HCT116 (cell line): ENCODE measurements around the gene RIOK2. TPM values are rescaled to one million over a fixed set of nuclear protein-coding genes. Genes with fewer than 3 reads are reported as not detected.

Experiments used
- ATAC-seq: fragments of 200-7000 bp; cut with Tn5 transposase; 2 replicates; pipeline ENCODE4 v1.9.1; 2020; ENCODE audit warnings: mild to moderate bottlenecking, moderate library complexity
- BruUV-seq: library from RNA; stranded (reverse); fragments of 400-500 nt; replicated peaks from 2 replicates; lab custom pipeline; 2021; lab: Mats Ljungman, UMichigan
- CTCF ChIA-PET: fragments of 300-600 bp; sonication (Branson Sonifier 250); formaldehyde crosslinking; loops from one replicate; lab custom pipeline; 2021; ENCODE audit warnings: antibody characterized with exemption; lab: Charles Lee
- POLR2A ChIA-PET: fragments of 300-600, 350-600 bp; sonication (Branson Sonifier 250); formaldehyde crosslinking; loops from one replicate; lab custom pipeline; 2021; ENCODE audit warnings: antibody characterized with exemption; lab: Charles Lee
- RAD21 ChIA-PET, 2 experiments: fragments of 300-600 bp; sonication (Branson Sonifier 250); formaldehyde crosslinking; loops; one replicate each; lab custom pipeline; 2023; ENCODE audit warnings: low total read pairs in 2 of 2; ENCODE audit not compliant: uncharacterized antibody in 2 of 2, unreplicated experiment in 2 of 2, low non-redundant PET in 1 of 2; lab: Charles Lee
- DNase-seq: peaks from one replicate; pipeline ENCODE4 v3.0.0-alpha.2; 2010; ENCODE audit warnings: low read depth, low spot score
- H2AFZ ChIP-seq: fragments of 200-600 bp; shearing (Covaris generic), sonication (generic); 2 replicates; pipeline ENCODE4 v1.6.1; 2017; ENCODE audit warnings: low read depth, mixed run types, mixed read lengths, antibody characterized with exemption, low read length; ENCODE audit not compliant: poor library complexity, severe bottlenecking
- H3K27ac ChIP-seq: 2 replicates; pipeline ENCODE4 v1.5.1; 2012; ENCODE audit warnings: low read depth, low read length
- H3K27me3 ChIP-seq: fragments of 200-600 bp; sonication (generic); 2 replicates; pipeline ENCODE4 v1.6.1; 2016; ENCODE audit warnings: mixed run types, low read length, mixed read lengths; ENCODE audit not compliant: insufficient read depth
- H3K36me3 ChIP-seq, 2 experiments: fragments of 200-500 bp in 1 of 2; fragments of 200-600 bp in 1 of 2; sonication (Bioruptor generic) in 1 of 2; sonication (generic) in 1 of 2; 2 replicates each; pipeline versions ENCODE4 v1.5.1 to v1.6.1; 2014 to 2016; ENCODE audit warnings: low read length in 2 of 2, inconsistent platforms in 1 of 2, mixed read lengths in 1 of 2, mixed run types in 1 of 2; ENCODE audit not compliant: insufficient read depth in 2 of 2, control insufficient read depth in 1 of 2
- H3K4me1 ChIP-seq, 2 experiments: fragments of 200-600 bp in 1 of 2; sonication (generic) in 1 of 2; 2 replicates each; pipeline versions ENCODE4 v1.5.1 to v1.6.1; 2012 to 2017; ENCODE audit warnings: low read length in 2 of 2, inconsistent platforms in 1 of 2, mild to moderate bottlenecking in 1 of 2, mixed read lengths in 1 of 2, mixed run types in 1 of 2, moderate library complexity in 1 of 2; ENCODE audit not compliant: insufficient read depth in 2 of 2, control insufficient read depth in 1 of 2
- H3K4me2 ChIP-seq: fragments of 200-600 bp; sonication (generic); 2 replicates; pipeline ENCODE4 v1.6.1; 2017; ENCODE audit warnings: mixed run types, low read length, mixed read lengths
- H3K4me3 ChIP-seq, 2 experiments: fragments of 200-600 bp in 1 of 2; sonication (generic) in 1 of 2; replicated peaks in 1 of 2; 2 replicates each; pipeline ENCODE4 v1.5.1; 2011 to 2016; ENCODE audit warnings: low read length in 2 of 2, control low read depth in 1 of 2, low read depth in 1 of 2, mild to moderate bottlenecking in 1 of 2, mixed read lengths in 1 of 2, mixed run types in 1 of 2
- H3K79me2 ChIP-seq: fragments of 200-600 bp; sonication (generic); 2 replicates; pipeline ENCODE4 v1.6.1; 2017; ENCODE audit warnings: mild to moderate bottlenecking, mixed run types, low read length, moderate library complexity, mixed read lengths; ENCODE audit not compliant: insufficient read depth
- H3K9ac ChIP-seq: fragments of 200-600 bp; sonication (generic); 2 replicates; pipeline ENCODE4 v1.6.1; 2016; ENCODE audit warnings: low read length, mixed read lengths
- H3K9me2 ChIP-seq: fragments of 200-600 bp; sonication (generic), shearing (Covaris generic); 2 replicates; pipeline ENCODE4 v1.6.1; 2017; ENCODE audit warnings: mixed run types, mild to moderate bottlenecking, moderate library complexity; ENCODE audit not compliant: insufficient read depth
- H3K9me3 ChIP-seq, 2 experiments: fragments of 200-500 bp in 1 of 2; fragments of 200-600 bp in 1 of 2; sonication (Bioruptor generic) in 1 of 2; sonication (generic) in 1 of 2; 2 replicates each; pipeline ENCODE4 v1.6.1; 2014 to 2017; ENCODE audit warnings: low read length in 2 of 2, mixed read lengths in 2 of 2, inconsistent platforms in 1 of 2, low read depth in 1 of 2, mild to moderate bottlenecking in 1 of 2, mixed run types in 1 of 2, moderate library complexity in 1 of 2; ENCODE audit not compliant: control insufficient read depth in 1 of 2, insufficient read depth in 1 of 2
- H4K20me1 ChIP-seq: fragments of 200-600 bp; sonication (generic), shearing (Covaris generic); 2 replicates; pipeline ENCODE4 v1.6.1; 2017; ENCODE audit warnings: mixed run types, mild to moderate bottlenecking, moderate library complexity; ENCODE audit not compliant: insufficient read depth
- ATF3 ChIP-seq: IDR thresholded peaks from 2 replicates; pipeline ENCODE4 v1.6.1; 2012
- FOSL1 ChIP-seq: IDR thresholded peaks from 2 replicates; pipeline ENCODE4 v1.6.1; 2012; ENCODE audit warnings: low read depth
- POLR2A ChIP-seq: IDR thresholded peaks from 2 replicates; pipeline ENCODE4 v1.7.0; 2011; ENCODE audit warnings: borderline replicate concordance; ENCODE audit not compliant: insufficient read depth, insufficient read length; ENCODE audit errors: extremely low read depth
- RAD21 ChIP-seq: IDR thresholded peaks from 2 replicates; pipeline ENCODE4 v1.6.1; 2012; ENCODE audit warnings: low read depth, mild to moderate bottlenecking
- REST ChIP-seq: IDR thresholded peaks from 2 replicates; pipeline ENCODE4 v1.6.1; 2012; ENCODE audit warnings: low read depth
- SIN3A ChIP-seq: IDR thresholded peaks from 2 replicates; pipeline ENCODE4 v1.6.1; 2012; ENCODE audit warnings: low read depth
- SP1 ChIP-seq: IDR thresholded peaks from 2 replicates; pipeline ENCODE4 v1.6.1; 2012; ENCODE audit warnings: low read depth
- SRF ChIP-seq: IDR thresholded peaks from 2 replicates; pipeline ENCODE4 v1.6.1; 2012; ENCODE audit warnings: low read depth
- TCF7L2 ChIP-seq: IDR thresholded peaks from 2 replicates; pipeline ENCODE4 v1.7.0; 2011; ENCODE audit warnings: borderline replicate concordance, inconsistent platforms; ENCODE audit not compliant: insufficient read depth, insufficient read length; ENCODE audit errors: extremely low read depth
- YY1 ChIP-seq: IDR thresholded peaks from 2 replicates; pipeline ENCODE4 v1.6.1; 2011; ENCODE audit warnings: low read length, low read depth, moderate library complexity, mild to moderate bottlenecking; ENCODE audit not compliant: insufficient replicate concordance; ENCODE audit errors: extremely low read depth
- ZFX ChIP-seq: fragments of 450-650 bp; IDR thresholded peaks from 2 replicates; pipeline ENCODE4 v1.6.1; 2017
- intact Hi-C: fragments of 100-400 bp; cut with micrococcal nuclease; formaldehyde crosslinking; loops from 2 replicates; pipeline ENCODE4 v1.10.0; 2022
- total RNA-seq: library from RNA; stranded (reverse); gene quantifications from one replicate; pipeline ENCODE4 v1.2.1, GENCODE V29; 2021; ENCODE audit not compliant: unreplicated experiment

The RIOK2 gene
- total RNA-seq, 1 experiment from 2014 or later, result 27.1 TPM

- DNase-seq, result no peak
- H3K4me2 ChIP-seq, result no peak overlapping the region
- intact Hi-C loops, result no loop called here
- H3K4me3 ChIP-seq, result no peak overlapping the region
- no peaks in the 10 kb centered on the region for H3K79me2 ChIP-seq
- ATAC-seq, result no peak
- TF ChIP-seq SIN3A (no peak), FOSL1 (no peak), ZFX (no peak), ATF3 (no peak), TCF7L2 (no peak), SRF (no peak), REST (no peak), POLR2A (no peak), YY1 (no peak), RAD21 (no peak), SP1 (no peak)
- no peaks in the 10 kb centered on the region for H3K9me2 ChIP-seq
- no TSS peak for BruUV-seq
- H3K9ac ChIP-seq, result no peak overlapping the region
- ChIA-PET RAD21 (no interaction called here), CTCF (interaction anchor here (1.3 to 1.4 kb wide), 2 partner anchors 37 to 197 kb away, joined by 3 read pairs; no protein-coding TSS in a partner anchor), POLR2A (no interaction called here)
- H3K27me3 ChIP-seq, result no peaks in the 10 kb centered on the region
- peaks cover 0 to 2% of the 10 kb centered on the region in 2 experiments; a peak in 1 of 4 replicates for H3K4me1 ChIP-seq
- H3K9me3 ChIP-seq, result no peaks in the 10 kb centered on the region
- H3K36me3 ChIP-seq, result no peaks in the 10 kb centered on the region
- no peaks in the 10 kb centered on the region for H4K20me1 ChIP-seq
- no peak overlapping the region for H2AFZ ChIP-seq
- no peak overlapping the region for H3K27ac ChIP-seq
These were observed 11.3 kb upstream of the RIOK2 start for GRCh38 chr5:97194366-97194765.
